Lower leg skin (tissue), 3 donors: Measurements from ENCODE around the gene ZNF580.

Experiments used
- CTCF ChIP-seq, 3 donors: fragments of 450-650 bp; IDR thresholded peaks; one replicate each; pipeline ENCODE4 v1.5.1; 2016; ENCODE audit warnings: antibody characterized with exemption in 3 of 3, mild to moderate bottlenecking in 3 of 3, moderate library complexity in 2 of 3
- POLR2A ChIP-seq, 2 donors: fragments of 450-650 bp; IDR thresholded peaks; one replicate each; pipeline ENCODE4 v1.6.1; 2016 to 2017; ENCODE audit warnings: antibody characterized with exemption in 2 of 2, mild to moderate bottlenecking in 1 of 2, moderate library complexity in 1 of 2

- TF ChIP-seq CTCF (IDR thresholded peaks at IDR 0.05) (no peak), POLR2A (IDR thresholded peaks at IDR 0.05) (no peak)
These were observed 41.9 kb upstream of the ZNF580 start for GRCh38 chr19:55598719-55599467.
